IMR-90 (cell line): ENCODE measurements around the gene SEMA5A. TPM values are rescaled to one million over a fixed set of nuclear protein-coding genes. Genes with fewer than 3 reads are reported as not detected.
A peak's percentile ranks its signal among the peaks of the same experiment; 100 is the strongest.

Experiments
- ATAC-seq: fragments of 200-7000 bp; cut with Tn5 transposase; 2 replicates; pipeline ENCODE4 v1.9.1; 2020; ENCODE audit warnings: low read depth, mild to moderate bottlenecking, moderate library complexity
- BruUV-seq: library from RNA; stranded (reverse); fragments of 400-500 nt; replicated peaks from 2 replicates; lab custom pipeline; 2021; lab: Mats Ljungman, UMichigan
- CTCF ChIA-PET: fragments of 300-600 bp; formaldehyde crosslinking; extraction: SDS; loops from one replicate; lab custom pipeline; 2021; ENCODE audit warnings: antibody characterized with exemption; lab: Yijun Ruan, JAX
- POLR2A ChIA-PET: fragments of 300-600 bp; sonication (Branson Sonifier 250); formaldehyde crosslinking; loops from one replicate; lab custom pipeline; 2022; ENCODE audit warnings: antibody characterized with exemption; ENCODE audit not compliant: unreplicated experiment; lab: Charles Lee
- DNase-seq: peaks from one replicate; pipeline ENCODE4 v3.0.0; 2013
- H2AFZ ChIP-seq: replicated peaks from 2 replicates; pipeline ENCODE3; 2013; ENCODE audit warnings: low read length, mild to moderate bottlenecking; ENCODE audit not compliant: poor library complexity
- H2AK5ac ChIP-seq: 2 replicates; pipeline ENCODE4 v1.6.1; 2013; ENCODE audit warnings: low read depth, low read length, inconsistent platforms
- H2AK9ac ChIP-seq: replicated peaks from 2 replicates; pipeline ENCODE3; 2013; ENCODE audit warnings: mild to moderate bottlenecking, low read depth, low read length, moderate library complexity; ENCODE audit not compliant: poor library complexity
- H2BK120ac ChIP-seq: 2 replicates; pipeline ENCODE4 v1.6.1; 2013; ENCODE audit warnings: low read depth, low read length, inconsistent platforms
- H2BK15ac ChIP-seq: 3 replicates; pipeline ENCODE4 v1.6.1; 2013; ENCODE audit warnings: low read depth, low read length, inconsistent platforms
- H2BK20ac ChIP-seq: 2 replicates; pipeline ENCODE4 v1.6.1; 2013; ENCODE audit warnings: low read depth, mild to moderate bottlenecking, inconsistent platforms, low read length, moderate library complexity
- H2BK5ac ChIP-seq: 2 replicates; pipeline ENCODE4 v1.6.1; 2013; ENCODE audit warnings: mild to moderate bottlenecking, low read depth, low read length, inconsistent platforms; ENCODE audit not compliant: poor library complexity, severe bottlenecking
- H3K14ac ChIP-seq: replicated peaks from 2 replicates; pipeline ENCODE4 v1.6.1; 2013; ENCODE audit warnings: low read depth, low read length, inconsistent platforms
- H3K18ac ChIP-seq: 2 replicates; pipeline ENCODE4 v1.6.1; 2013; ENCODE audit warnings: low read depth, low read length, control low read depth
- H3K23ac ChIP-seq: 2 replicates; pipeline ENCODE4 v1.6.1; 2013; ENCODE audit warnings: low read depth, low read length, inconsistent platforms
- H3K27ac ChIP-seq: 2 replicates; pipeline ENCODE4 v1.5.1; 2013; ENCODE audit warnings: mild to moderate bottlenecking, control low read depth, low read length; ENCODE audit not compliant: insufficient read depth
- H3K27me3 ChIP-seq: 2 replicates; pipeline ENCODE4 v1.6.1; 2013; ENCODE audit warnings: low read length; ENCODE audit not compliant: control insufficient read depth, insufficient read depth
- H3K36me3 ChIP-seq: 2 replicates; pipeline ENCODE4 v1.6.1; 2013; ENCODE audit warnings: low read length, mixed read lengths; ENCODE audit not compliant: control insufficient read depth, insufficient read depth
- H3K4ac ChIP-seq: 2 replicates; pipeline ENCODE4 v1.6.1; 2013; ENCODE audit warnings: low read depth, low read length, inconsistent platforms
- H3K4me1 ChIP-seq: 2 replicates; pipeline ENCODE4 v1.6.1; 2013; ENCODE audit warnings: low read length, mixed read lengths; ENCODE audit not compliant: control insufficient read depth, insufficient read depth
- H3K4me2 ChIP-seq: 2 replicates; pipeline ENCODE4 v1.6.1; 2013; ENCODE audit warnings: low read depth, mild to moderate bottlenecking, control low read depth, low read length, moderate library complexity
- H3K4me3 ChIP-seq: 2 replicates; pipeline ENCODE4 v1.5.1; 2013; ENCODE audit warnings: low read depth, mild to moderate bottlenecking, control low read depth, low read length, moderate library complexity; ENCODE audit not compliant: insufficient read depth
- H3K56ac ChIP-seq: 2 replicates; pipeline ENCODE4 v1.6.1; 2013; ENCODE audit warnings: low read length, inconsistent platforms; ENCODE audit not compliant: insufficient read depth; ENCODE audit errors: extremely low read depth
- H3K79me1 ChIP-seq, 2 experiments: 2 replicates each; pipeline ENCODE4 v1.6.1; 2013; ENCODE audit warnings: low read length in 2 of 2, inconsistent platforms in 1 of 2, low read depth in 1 of 2
- H3K9ac ChIP-seq: 2 replicates; pipeline ENCODE4 v1.6.1; 2013; ENCODE audit warnings: low read depth, low read length, control low read depth
- H3K9me1 ChIP-seq: 2 replicates; pipeline ENCODE4 v1.6.1; 2013; ENCODE audit warnings: low read length, inconsistent platforms; ENCODE audit not compliant: insufficient read depth
- H3K9me3 ChIP-seq: 2 replicates; pipeline ENCODE4 v1.6.1; 2013; ENCODE audit warnings: low read length; ENCODE audit not compliant: control insufficient read depth, insufficient read depth
- H4K20me1 ChIP-seq: 2 replicates; pipeline ENCODE4 v1.6.1; 2013; ENCODE audit warnings: low read length, inconsistent platforms; ENCODE audit not compliant: insufficient read depth
- H4K5ac ChIP-seq: 2 replicates; pipeline ENCODE4 v1.6.1; 2013; ENCODE audit warnings: mild to moderate bottlenecking, low read depth, low read length, control low read depth
- H4K8ac ChIP-seq, 2 experiments: 2 replicates each; pipeline ENCODE4 v1.6.1; 2013; ENCODE audit warnings: low read depth in 2 of 2, low read length in 2 of 2, control low read depth in 1 of 2, inconsistent platforms in 1 of 2
- H4K91ac ChIP-seq: 2 replicates; pipeline ENCODE4 v1.6.1; 2013; ENCODE audit warnings: low read depth, low read length, inconsistent platforms; ENCODE audit not compliant: insufficient read depth
- CEBPB ChIP-seq: IDR thresholded peaks from 2 replicates; pipeline ENCODE4 v1.6.1; 2012; ENCODE audit warnings: low read depth, low read length, improper control_type of control experiment
- CHD1 ChIP-seq: IDR thresholded peaks from 2 replicates; pipeline ENCODE4 v1.6.1; 2012; ENCODE audit warnings: low read depth, low read length, improper control_type of control experiment
- MXI1 ChIP-seq: IDR thresholded peaks from 2 replicates; pipeline ENCODE4 v1.6.1; 2012; ENCODE audit warnings: low read depth, mild to moderate bottlenecking, low read length, moderate library complexity, borderline replicate concordance
- NFE2L2 ChIP-seq: fragments of 150-350 bp; IDR thresholded peaks from 2 replicates; pipeline ENCODE4 v1.6.1; 2016; ENCODE audit warnings: low read depth, mild to moderate bottlenecking, low read length
- WGBS, 2 experiments: methylation state at CpG; one replicate each; pipeline versions ENCODE4 v1.1.5 to v1.1.7; 2013; ENCODE audit warnings: missing lambda C conversion rate in 2 of 2; ENCODE audit not compliant: insufficient read length in 1 of 2; ENCODE audit errors: extremely low coverage in 2 of 2; 5-methylcytosine and 5-hydroxymethylcytosine counted together
- dilution Hi-C: fragments of 300-500 bp; cut with HindIII; formaldehyde crosslinking; loops from one replicate; pipeline ENCODE4 v1.14.3; 2018; ENCODE audit warnings: low sequenced_read_pairs; ENCODE audit not compliant: unreplicated experiment
- in situ Hi-C: fragments of 300-500 bp; cut with MboI; formaldehyde crosslinking; loops from 3 replicates; pipeline ENCODE4 v1.14.3; 2019; ENCODE audit warnings: low sequenced_read_pairs, inconsistent platforms, mixed read lengths
- intact Hi-C: fragments of 100-400 bp; cut with micrococcal nuclease; formaldehyde crosslinking; loops from 2 replicates; pipeline ENCODE4 v1.10.0; 2022
- polyA plus RNA-seq, 3 experiments: library from polyadenylated mRNA; depleted of rRNA; stranded (reverse); fragments of >200 nt; gene quantifications; 2 replicates each; pipeline ENCODE4 v1.2.3, GENCODE V29; 2012; ENCODE audit warnings: low replicate concordance in 1 of 3
- total RNA-seq: library from RNA; depleted of rRNA; stranded (reverse); fragments of >200 nt; gene quantifications from 2 replicates; pipeline ENCODE4 v1.2.3, GENCODE V29; 2012

Gene SEMA5A
- total and polyA plus RNA-seq, 2 of the 4 experiments (the other 2 are of a cell fraction) = 8.2 to 9.9 TPM

DNA sequence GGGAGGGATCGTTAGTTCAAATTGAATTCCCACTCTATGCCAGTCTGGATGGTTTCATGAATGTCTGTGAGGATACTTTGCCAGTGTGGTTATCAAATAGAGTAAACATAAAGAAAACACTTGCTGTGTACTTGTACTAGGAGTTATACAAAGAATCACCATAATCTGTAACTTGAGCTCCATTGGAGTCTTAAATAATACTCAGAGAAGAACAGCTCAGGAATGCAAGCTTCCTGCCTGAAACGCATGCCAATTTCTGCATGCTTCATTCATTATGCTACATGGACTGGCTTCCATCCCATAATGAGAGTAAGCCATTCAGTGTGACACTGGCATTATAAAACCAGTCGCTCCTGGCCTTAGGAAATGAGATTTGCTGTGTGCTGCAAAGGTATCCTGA is 351.4 kb downstream of the SEMA5A start:
- H4K20me1 ChIP-seq = no peaks in the 10 kb centered on the region
- no peak overlapping the region for H3K56ac ChIP-seq
- H2BK120ac ChIP-seq = no peak overlapping the region; the same call in 1 of the 2 replicates
- H2AFZ ChIP-seq = no peak overlapping the region
- peaks cover 3% of the 10 kb centered on the region; the same call in 1 of the 2 replicates for H3K36me3 ChIP-seq
- H2AK5ac ChIP-seq = peak overlapping the region; percentile 41; the same call in 1 of the 2 replicates
- no peak overlapping the region for H3K4me2 ChIP-seq
- no peak for TF ChIP-seq MXI1
- TF ChIP-seq NFE2L2 = no peak
- no peak for TF ChIP-seq CEBPB
- no peak for TF ChIP-seq CHD1
- H2BK5ac ChIP-seq = no peak overlapping the region
- H2BK20ac ChIP-seq = no peak overlapping the region
- no TSS peak for BruUV-seq
- H2AK9ac ChIP-seq = no peak overlapping the region
- H3K27ac ChIP-seq = no peak overlapping the region
- intact Hi-C loops = no loop called here
- POLR2A ChIA-PET = no interaction called here
- WGBS, 2 experiments = 17% methylated on average over 1 of the region's 3 CpGs; no CpG with 5 or more reads in 1 of the 2 experiments
- H3K4ac ChIP-seq = 0 out of 2 replicates have a peak overlapping the region, but pooled peaks have one; percentile 5
- H4K5ac ChIP-seq = no peak overlapping the region
- H3K9me1 ChIP-seq = peaks cover 28% of the 10 kb centered on the region
- H3K18ac ChIP-seq = no peak overlapping the region
- CTCF ChIA-PET = no interaction called here
- no peak overlapping the region for H3K14ac ChIP-seq
- no peak overlapping the region for H3K4me3 ChIP-seq
- H3K4me1 ChIP-seq = peaks cover 4% of the 10 kb centered on the region
- dilution Hi-C loops = no loop called here
- peaks cover 0 to 17% of the 10 kb centered on the region in 2 experiments; a peak in 2 of 4 replicates for H3K79me1 ChIP-seq
- no peak overlapping the region for H3K23ac ChIP-seq
- no peak overlapping the region for H3K9ac ChIP-seq
- no peaks in the 10 kb centered on the region for H3K27me3 ChIP-seq
- H4K91ac ChIP-seq = no peak overlapping the region
- DNase-seq (peak; percentile 75), ATAC-seq (peak; percentile 78)
- no peak overlapping the region for H4K8ac ChIP-seq
- no peaks in the 10 kb centered on the region for H3K9me3 ChIP-seq
- H2BK15ac ChIP-seq = no peak overlapping the region
- in situ Hi-C loops = no loop called here
